ENCODE data around the gene RXFP1.

GRCh38 chr4:158484173-158484885 lies 37.4 kb upstream of the RXFP1 start:
- TF ChIP-seq CTCF (IDR thresholded peaks at IDR 0.05; ENCODE audit: low read depth, low read length) = no peak
- TF ChIP-seq, protein P1, sequence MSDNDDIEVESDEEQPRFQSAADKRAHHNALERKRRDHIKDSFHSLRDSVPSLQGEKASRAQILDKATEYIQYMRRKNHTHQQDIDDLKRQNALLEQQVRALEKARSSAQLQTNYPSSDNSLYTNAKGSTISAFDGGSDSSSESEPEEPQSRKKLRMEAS (IDR thresholded peaks at IDR 0.05; ENCODE audit: low read depth, low read length) = no peak
- no peak for TF ChIP-seq POLR2A (IDR thresholded peaks at IDR 0.05; ENCODE audit: extremely low read depth, insufficient read length)
- TF ChIP-seq MYC (IDR thresholded peaks at IDR 0.05; ENCODE audit: low read depth, low read length) = no peak

Measured in NB4 (cell line).